ENCODE data around the gene FCMR. TPM values are rescaled to one million over a fixed set of nuclear protein-coding genes. Genes with fewer than 3 reads are reported as not detected.

Gene FCMR
- total RNA-seq, 1 donor from 2014 or later: 8.4 TPM

DNA sequence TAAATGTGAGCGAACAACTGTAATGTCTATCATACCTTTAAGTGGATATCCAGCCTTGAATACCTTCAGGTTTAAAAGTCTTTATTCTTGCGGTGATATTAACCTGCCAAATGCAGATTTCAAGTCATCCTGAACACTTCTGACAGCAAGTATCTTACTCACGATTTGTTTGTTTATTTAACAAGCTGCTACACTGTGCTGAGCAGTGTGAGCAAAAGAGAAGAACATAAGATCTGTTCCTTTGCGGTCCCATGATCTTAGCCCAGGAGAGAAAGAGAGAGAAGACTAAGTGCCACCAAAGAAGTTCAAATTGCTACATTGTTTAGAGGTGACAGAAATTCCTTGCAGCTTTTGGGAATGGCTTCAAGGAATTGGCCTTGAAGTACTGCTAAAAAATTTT lies 34.0 kb downstream of the FCMR start:
- Mint-ChIP-seq H3K9me3 (ENCODE audit: unreplicated experiment) (no peaks in the 10 kb centered on the region), H3K4me3 (ENCODE audit: unreplicated experiment) (no peak overlapping the region), H3K27ac (ENCODE audit: unreplicated experiment) (no peak overlapping the region), H3K4me1 (ENCODE audit: unreplicated experiment) (peaks cover 3% of the 10 kb centered on the region), H3K27me3 (ENCODE audit: unreplicated experiment) (peaks cover 1% of the 10 kb centered on the region), H3K36me3 (ENCODE audit: low read depth, unreplicated experiment) (no peaks in the 10 kb centered on the region)
- DNase-seq (ENCODE audit: low spot score): no peak
- TF ChIP-seq, protein P1, sequence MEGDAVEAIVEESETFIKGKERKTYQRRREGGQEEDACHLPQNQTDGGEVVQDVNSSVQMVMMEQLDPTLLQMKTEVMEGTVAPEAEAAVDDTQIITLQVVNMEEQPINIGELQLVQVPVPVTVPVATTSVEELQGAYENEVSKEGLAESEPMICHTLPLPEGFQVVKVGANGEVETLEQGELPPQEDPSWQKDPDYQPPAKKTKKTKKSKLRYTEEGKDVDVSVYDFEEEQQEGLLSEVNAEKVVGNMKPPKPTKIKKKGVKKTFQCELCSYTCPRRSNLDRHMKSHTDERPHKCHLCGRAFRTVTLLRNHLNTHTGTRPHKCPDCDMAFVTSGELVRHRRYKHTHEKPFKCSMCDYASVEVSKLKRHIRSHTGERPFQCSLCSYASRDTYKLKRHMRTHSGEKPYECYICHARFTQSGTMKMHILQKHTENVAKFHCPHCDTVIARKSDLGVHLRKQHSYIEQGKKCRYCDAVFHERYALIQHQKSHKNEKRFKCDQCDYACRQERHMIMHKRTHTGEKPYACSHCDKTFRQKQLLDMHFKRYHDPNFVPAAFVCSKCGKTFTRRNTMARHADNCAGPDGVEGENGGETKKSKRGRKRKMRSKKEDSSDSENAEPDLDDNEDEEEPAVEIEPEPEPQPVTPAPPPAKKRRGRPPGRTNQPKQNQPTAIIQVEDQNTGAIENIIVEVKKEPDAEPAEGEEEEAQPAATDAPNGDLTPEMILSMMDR (IDR thresholded peaks at IDR 0.05; ENCODE audit: unreplicated experiment): no peak

DNA sequence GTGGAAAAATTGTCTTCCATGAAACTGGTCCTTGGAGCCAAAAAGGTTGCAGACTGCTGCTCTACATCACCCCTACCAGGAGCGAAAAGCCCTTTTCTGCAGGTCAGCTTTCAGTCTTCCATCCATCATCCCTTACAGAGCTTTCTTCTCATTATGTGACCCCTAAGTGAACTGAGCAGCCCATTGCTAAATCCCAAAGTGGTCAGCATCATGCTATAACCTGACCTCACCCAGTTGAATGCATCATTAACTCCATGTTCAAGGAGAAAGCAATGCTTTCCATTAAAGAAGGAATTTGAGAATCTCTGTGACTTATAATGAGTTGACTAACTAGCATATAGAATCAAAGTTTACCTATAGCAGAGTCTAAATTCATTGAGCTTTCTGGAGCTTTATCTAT lies 34.9 kb downstream of the FCMR start:
- Mint-ChIP-seq H3K27ac (ENCODE audit: unreplicated experiment) (no peak overlapping the region), H3K4me1 (ENCODE audit: unreplicated experiment) (peaks cover 3% of the 10 kb centered on the region), H3K4me3 (ENCODE audit: unreplicated experiment) (no peak overlapping the region), H3K9me3 (ENCODE audit: unreplicated experiment) (no peaks in the 10 kb centered on the region), H3K36me3 (ENCODE audit: low read depth, unreplicated experiment) (no peaks in the 10 kb centered on the region), H3K27me3 (ENCODE audit: unreplicated experiment) (peaks cover 1% of the 10 kb centered on the region)
- TF ChIP-seq, protein P1 (IDR thresholded peaks at IDR 0.05; ENCODE audit: unreplicated experiment): no peak
- DNase-seq (ENCODE audit: low spot score): no peak

DNA sequence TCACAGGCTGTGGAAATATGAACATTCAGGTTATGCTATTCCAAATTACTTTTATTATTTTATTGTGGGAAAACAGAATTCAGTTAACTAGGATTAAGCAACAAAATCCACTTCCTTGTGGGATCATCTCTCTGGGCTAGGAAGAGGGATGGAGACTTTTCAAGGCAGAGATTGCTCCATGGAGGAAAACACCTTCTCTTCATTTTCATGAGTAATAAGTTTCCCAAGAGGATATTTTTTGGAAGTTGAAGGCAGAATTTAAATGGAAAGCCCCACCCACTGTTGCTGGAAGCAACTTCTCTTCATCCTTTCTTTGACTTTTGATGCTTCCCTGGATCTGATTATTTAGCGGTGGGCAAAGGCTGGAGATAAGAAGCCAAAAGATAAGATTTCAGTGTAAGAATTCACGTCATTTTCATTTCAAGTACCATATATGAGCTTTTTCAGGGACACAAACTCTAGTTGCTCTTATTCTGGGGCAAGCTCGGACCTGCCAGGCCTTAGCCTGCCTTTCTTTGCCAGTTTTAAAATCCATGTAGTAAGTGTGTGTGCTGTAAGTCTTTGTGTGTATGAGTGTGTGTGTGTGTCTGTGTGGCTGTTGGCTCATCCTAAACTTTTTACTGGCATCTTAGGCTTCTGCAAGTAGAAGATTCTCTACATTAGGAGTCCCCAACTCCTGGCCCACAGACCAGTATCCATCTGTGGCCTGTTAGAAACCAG lies 36.2 kb downstream of the FCMR start:
- TF ChIP-seq, protein P1 (IDR thresholded peaks at IDR 0.05; ENCODE audit: unreplicated experiment): no peak
- DNase-seq (ENCODE audit: low spot score): no peak
- H3K27ac Mint-ChIP-seq (ENCODE audit: unreplicated experiment): no peak overlapping the region
- no peaks in the 10 kb centered on the region for H3K9me3 Mint-ChIP-seq (ENCODE audit: unreplicated experiment)
- H3K36me3 Mint-ChIP-seq (ENCODE audit: low read depth, unreplicated experiment): no peaks in the 10 kb centered on the region
- H3K4me3 Mint-ChIP-seq (ENCODE audit: unreplicated experiment): no peak overlapping the region
- no peaks in the 10 kb centered on the region for H3K4me1 Mint-ChIP-seq (ENCODE audit: unreplicated experiment)
- H3K27me3 Mint-ChIP-seq (ENCODE audit: unreplicated experiment): peaks cover 1% of the 10 kb centered on the region

DNA sequence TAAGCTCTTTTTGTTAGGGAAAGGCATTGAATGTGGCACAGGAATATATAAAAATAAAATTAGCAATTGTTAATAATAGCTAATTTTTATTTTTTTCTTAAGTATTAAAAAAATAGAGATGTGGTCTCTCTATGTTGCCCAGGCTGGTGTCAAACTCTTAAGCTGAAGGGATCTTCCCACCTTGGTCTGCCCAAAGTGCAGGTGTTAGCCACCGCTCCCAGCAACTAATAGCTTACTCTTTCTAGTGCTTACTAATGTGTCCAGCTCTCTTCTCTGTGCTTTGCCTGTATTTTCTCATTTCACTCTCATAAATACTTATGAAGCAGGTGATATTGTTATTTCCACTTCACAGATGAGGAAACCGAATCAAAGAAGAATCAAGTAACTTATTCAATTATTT lies 37.9 kb downstream of the FCMR start:
- no peaks in the 10 kb centered on the region for H3K9me3 Mint-ChIP-seq (ENCODE audit: unreplicated experiment)
- no peaks in the 10 kb centered on the region for H3K4me1 Mint-ChIP-seq (ENCODE audit: unreplicated experiment)
- H3K36me3 Mint-ChIP-seq (ENCODE audit: low read depth, unreplicated experiment): no peaks in the 10 kb centered on the region
- no peak overlapping the region for H3K27ac Mint-ChIP-seq (ENCODE audit: unreplicated experiment)
- TF ChIP-seq, protein P1 (IDR thresholded peaks at IDR 0.05; ENCODE audit: unreplicated experiment): no peak
- no peak overlapping the region for H3K4me3 Mint-ChIP-seq (ENCODE audit: unreplicated experiment)
- peaks cover 1% of the 10 kb centered on the region for H3K27me3 Mint-ChIP-seq (ENCODE audit: unreplicated experiment)
- no peak for DNase-seq (ENCODE audit: low spot score)

DNA sequence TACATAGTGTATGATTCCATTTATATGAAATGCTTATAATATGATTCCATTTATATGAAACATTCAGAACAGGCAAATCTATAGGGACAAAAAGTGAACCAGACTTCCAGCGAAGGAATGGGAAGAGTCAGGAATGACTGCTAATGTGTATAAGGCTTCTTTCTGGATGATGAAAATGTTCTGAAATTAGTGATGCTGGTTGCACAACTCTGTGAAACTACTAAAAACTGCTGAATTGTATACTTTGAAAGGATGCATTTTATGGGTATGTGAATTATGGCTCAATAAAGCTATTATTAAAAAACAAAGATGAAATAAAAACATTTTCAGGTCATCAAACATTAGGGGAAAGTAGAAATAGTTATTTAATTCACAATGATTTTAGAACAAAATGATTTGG lies 38.6 kb downstream of the FCMR start:
- TF ChIP-seq, protein P1 (IDR thresholded peaks at IDR 0.05; ENCODE audit: unreplicated experiment): no peak
- Mint-ChIP-seq H3K27ac (ENCODE audit: unreplicated experiment) (no peak overlapping the region), H3K36me3 (ENCODE audit: low read depth, unreplicated experiment) (no peaks in the 10 kb centered on the region), H3K27me3 (ENCODE audit: unreplicated experiment) (no peaks in the 10 kb centered on the region), H3K9me3 (ENCODE audit: unreplicated experiment) (no peaks in the 10 kb centered on the region), H3K4me1 (ENCODE audit: unreplicated experiment) (no peaks in the 10 kb centered on the region), H3K4me3 (ENCODE audit: unreplicated experiment) (no peak overlapping the region)
- DNase-seq (ENCODE audit: low spot score): no peak

Measured in endothelial cell (in vitro differentiated cells).